B cell (primary cell): ENCODE results near the gene PSMG3. TPM values are rescaled to one million over a fixed set of nuclear protein-coding genes. Genes with fewer than 3 reads are reported as not detected.

Experiments
- ATAC-seq: fragments of 200-7000 bp; cut with Tn5 transposase; one replicate; pipeline ENCODE4 v1.10.0; 2021; ENCODE audit warnings: low read depth, mild to moderate bottlenecking, moderate number of reproducible peaks, moderate library complexity
- CTCF ChIA-PET: fragments of 350-600 bp; sonication (Branson Sonifier 250); formaldehyde crosslinking; loops from one replicate; lab custom pipeline; 2021; ENCODE audit warnings: antibody characterized with exemption, inconsistent platforms; lab: Charles Lee
- POLR2A ChIA-PET: fragments of 350-600 bp; sonication (Branson Sonifier 250); formaldehyde crosslinking; loops from one replicate; lab custom pipeline; 2021; ENCODE audit warnings: antibody characterized with exemption; lab: Charles Lee
- DNase-seq: peaks from one replicate; pipeline ENCODE4 v3.0.0; 2013
- H2AFZ ChIP-seq: 2 replicates; pipeline ENCODE4 v1.6.1; 2012; ENCODE audit warnings: mild to moderate bottlenecking, low read depth, low read length; ENCODE audit not compliant: insufficient read depth, poor library complexity, severe bottlenecking
- H3K27ac ChIP-seq, 2 donors: 1 replicate in 1 of 2; 2 replicates in 1 of 2; pipeline ENCODE4 v1.5.1; 2012 to 2013; ENCODE audit warnings: low read length in 2 of 2, mild to moderate bottlenecking in 2 of 2, moderate library complexity in 1 of 2
- H3K27me3 ChIP-seq, 4 experiments: fragments of 200-600 bp in 1 of 4; sonication (generic) in 1 of 4; replicated peaks in 1 of 4; 1 replicate in 2 of 4; 2 replicates in 2 of 4; pipeline versions ENCODE4 v1.6.1 to v1.7.0; 2013 to 2016; ENCODE audit warnings: low read length in 3 of 4, mild to moderate bottlenecking in 2 of 4, mixed read lengths in 1 of 4, moderate library complexity in 1 of 4; ENCODE audit not compliant: insufficient read depth in 4 of 4, control insufficient read depth in 3 of 4; ENCODE audit errors: control extremely low read depth in 1 of 4
- H3K36me3 ChIP-seq, 2 experiments: replicated peaks in 1 of 2; 1 replicate in 1 of 2; 2 replicates in 1 of 2; pipeline versions ENCODE4 v1.6.1 to v1.7.1; 2013; ENCODE audit warnings: low read length in 1 of 2; ENCODE audit not compliant: insufficient read depth in 2 of 2, control insufficient read depth in 1 of 2; ENCODE audit errors: control extremely low read depth in 1 of 2, extremely low read depth in 1 of 2
- H3K4me1 ChIP-seq, 2 donors: fragments of 200-600 bp in 1 of 2; sonication (generic) in 1 of 2; 1 replicate in 1 of 2; 2 replicates in 1 of 2; pipeline versions ENCODE4 v1.5.1 to v1.6.1; 2013 to 2017; ENCODE audit warnings: low read length in 2 of 2; ENCODE audit not compliant: control insufficient read depth in 2 of 2, insufficient read depth in 2 of 2
- H3K4me2 ChIP-seq: replicated peaks from 2 replicates; pipeline ENCODE3; 2012; ENCODE audit warnings: mild to moderate bottlenecking, low read depth, low read length; ENCODE audit not compliant: poor library complexity, severe bottlenecking
- H3K4me3 ChIP-seq, 5 experiments: fragments of 200-600 bp in 1 of 5; sonication (generic) in 1 of 5; 1 replicate in 3 of 5; 2 replicates in 2 of 5; pipeline versions ENCODE4 v1.5.1 to v1.7.0; 2011 to 2016; ENCODE audit warnings: low read length in 4 of 5, mild to moderate bottlenecking in 4 of 5, low read depth in 2 of 5, control low read depth in 1 of 5, moderate library complexity in 1 of 5; ENCODE audit not compliant: insufficient read depth in 1 of 5; ENCODE audit errors: control extremely low read depth in 1 of 5, extremely low read depth in 1 of 5
- H3K79me2 ChIP-seq: fragments of 200-600 bp; sonication (generic); one replicate; pipeline ENCODE4 v1.6.0; 2016; ENCODE audit warnings: low read length; ENCODE audit not compliant: control insufficient read depth, insufficient read depth
- H3K9ac ChIP-seq: fragments of 200-600 bp; sonication (generic); 2 replicates; pipeline ENCODE4 v1.6.1; 2017; ENCODE audit warnings: mild to moderate bottlenecking, low read length, moderate library complexity
- H3K9me3 ChIP-seq, 3 donors: one replicate each; pipeline versions ENCODE4 v1.6.1 to v1.7.1; 2013; ENCODE audit warnings: low read length in 2 of 3; ENCODE audit not compliant: control insufficient read depth in 2 of 3, insufficient read depth in 1 of 3; ENCODE audit errors: control extremely low read depth in 1 of 3
- H4K20me1 ChIP-seq: 2 replicates; pipeline ENCODE4 v1.6.0; 2012; ENCODE audit warnings: mild to moderate bottlenecking, low read length; ENCODE audit not compliant: insufficient read depth, control insufficient read depth, poor library complexity, severe bottlenecking
- H3K27ac Mint-ChIP-seq: one replicate; pipeline ENCODE4 v1.8.0; 2021; ENCODE audit warnings: mixed read lengths
- H3K27me3 Mint-ChIP-seq: one replicate; pipeline ENCODE4 v1.8.0; 2021; ENCODE audit warnings: mixed read lengths
- H3K4me1 Mint-ChIP-seq: one replicate; pipeline ENCODE4 v1.8.0; 2021; ENCODE audit warnings: mixed read lengths
- H3K4me3 Mint-ChIP-seq: one replicate; pipeline ENCODE4 v1.8.0; 2021; ENCODE audit warnings: mixed read lengths
- H3K9me3 Mint-ChIP-seq: one replicate; pipeline ENCODE4 v1.8.0; 2022; ENCODE audit warnings: mixed read lengths; ENCODE audit not compliant: insufficient read depth
- EZH2 ChIP-seq: IDR thresholded peaks from 2 replicates; pipeline ENCODE4 v1.6.1; 2012; ENCODE audit warnings: borderline replicate concordance, low read depth, mild to moderate bottlenecking, moderate library complexity, low read length; ENCODE audit not compliant: insufficient read depth, poor library complexity, severe bottlenecking
- WGBS: methylation state at CpG from one replicate; pipeline ENCODE4 v1.1.5; 2013; ENCODE audit warnings: missing lambda C conversion rate; ENCODE audit not compliant: insufficient coverage; 5-methylcytosine and 5-hydroxymethylcytosine counted together
- intact Hi-C: fragments of 100-400 bp; cut with micrococcal nuclease; formaldehyde crosslinking; loops from one replicate; pipeline ENCODE4 v1.10.0; 2022
- polyA plus RNA-seq: library from polyadenylated mRNA; depleted of rRNA; stranded (reverse); fragments of >200 nt; gene quantifications from 2 replicates; pipeline ENCODE4 v1.2.3, GENCODE V29; 2012
- total RNA-seq, 2 donors: library from RNA; stranded (reverse); fragments of 120-200 nt in 1 of 2; gene quantifications; 1 replicate in 1 of 2; 2 replicates in 1 of 2; pipeline versions ENCODE4 v1.2.3 to v1.2.4, GENCODE V29; 2013 to 2022
- TF ChIP-seq, protein P1 (sequence below): fragments of 200-600 bp; IDR thresholded peaks from one replicate; pipeline ENCODE4 v1.8.0; 2022; ENCODE audit warnings: antibody characterized with exemption, mild to moderate bottlenecking

The PSMG3 gene
- total and polyA plus RNA-seq, 2 donors (not counting 1 experiment from before 2014, with no cell fraction given) = 27.4 to 75.7 TPM

DNA sequence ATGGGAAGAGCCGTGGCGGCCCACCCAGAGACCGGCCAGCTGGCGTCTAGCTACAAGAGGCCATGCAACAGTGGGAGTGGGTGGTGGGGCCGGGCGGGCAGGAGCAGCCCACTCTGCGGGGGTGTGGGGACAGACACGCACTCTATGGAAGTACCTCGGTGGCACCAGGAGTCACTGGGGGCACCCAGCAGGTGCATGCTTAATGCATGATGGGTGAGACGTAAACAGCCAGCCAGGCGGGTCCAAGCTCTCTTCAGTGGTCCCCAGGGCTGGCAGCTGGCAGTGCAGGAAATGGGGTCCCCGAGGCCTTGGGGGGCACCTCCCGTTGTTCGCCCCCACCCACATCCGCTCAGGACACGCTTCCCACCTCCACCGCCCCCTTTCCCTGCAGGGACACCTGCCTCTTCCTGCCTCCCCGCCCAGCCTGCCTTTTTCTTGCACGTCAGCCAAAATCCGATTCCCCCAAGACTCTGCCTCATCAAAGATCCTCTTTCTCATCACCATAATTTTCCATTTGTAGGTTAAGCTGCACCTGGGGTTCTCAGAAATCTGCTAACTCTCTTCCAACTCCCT is 22.6 kb upstream of the PSMG3 start:
- ChIA-PET CTCF (interaction anchor here (0.7 to 1.3 kb wide), 2 partner anchors 12 to 118 kb away, joined by 3 to 4 read pairs; no protein-coding TSS in a partner anchor), POLR2A (interaction anchor here (0.7 kb wide), 1 partner anchor 21 kb away, joined by 4 read pairs; no protein-coding TSS in a partner anchor)
- no peaks in the 10 kb centered on the region for H3K79me2 ChIP-seq
- no peak overlapping the region for H3K27ac ChIP-seq
- H3K9ac ChIP-seq = peak overlapping the region; percentile 56
- peaks cover 0 to 15% (median 0%) of the 10 kb centered on the region in 3 donors for H3K9me3 ChIP-seq
- intact Hi-C loops = no loop called here
- H3K36me3 ChIP-seq = no peaks in the 10 kb centered on the region
- peak; percentile 64 for ATAC-seq
- Mint-ChIP-seq H3K27ac (peak overlapping the region; percentile 46), H3K4me1 (peaks cover 29% of the 10 kb centered on the region), H3K4me3 (peak overlapping the region; percentile 59), H3K9me3 (peaks cover 2% of the 10 kb centered on the region), H3K27me3 (peaks cover 28% of the 10 kb centered on the region)
- H4K20me1 ChIP-seq = no peaks in the 10 kb centered on the region
- peak; percentile 47 for DNase-seq
- H3K4me1 ChIP-seq = peaks cover 26 to 29% of the 10 kb centered on the region in 2 donors
- peak overlapping the region; percentile 86 for H3K4me2 ChIP-seq
- H3K27me3 ChIP-seq = peaks cover 0 to 37% (median 17%) of the 10 kb centered on the region in 4 experiments
- H3K4me3 ChIP-seq = peak overlapping the region in 4 of 5 experiments; percentile 4 to 52 (median 28)
- no peak for TF ChIP-seq EZH2
- TF ChIP-seq, protein P1, sequence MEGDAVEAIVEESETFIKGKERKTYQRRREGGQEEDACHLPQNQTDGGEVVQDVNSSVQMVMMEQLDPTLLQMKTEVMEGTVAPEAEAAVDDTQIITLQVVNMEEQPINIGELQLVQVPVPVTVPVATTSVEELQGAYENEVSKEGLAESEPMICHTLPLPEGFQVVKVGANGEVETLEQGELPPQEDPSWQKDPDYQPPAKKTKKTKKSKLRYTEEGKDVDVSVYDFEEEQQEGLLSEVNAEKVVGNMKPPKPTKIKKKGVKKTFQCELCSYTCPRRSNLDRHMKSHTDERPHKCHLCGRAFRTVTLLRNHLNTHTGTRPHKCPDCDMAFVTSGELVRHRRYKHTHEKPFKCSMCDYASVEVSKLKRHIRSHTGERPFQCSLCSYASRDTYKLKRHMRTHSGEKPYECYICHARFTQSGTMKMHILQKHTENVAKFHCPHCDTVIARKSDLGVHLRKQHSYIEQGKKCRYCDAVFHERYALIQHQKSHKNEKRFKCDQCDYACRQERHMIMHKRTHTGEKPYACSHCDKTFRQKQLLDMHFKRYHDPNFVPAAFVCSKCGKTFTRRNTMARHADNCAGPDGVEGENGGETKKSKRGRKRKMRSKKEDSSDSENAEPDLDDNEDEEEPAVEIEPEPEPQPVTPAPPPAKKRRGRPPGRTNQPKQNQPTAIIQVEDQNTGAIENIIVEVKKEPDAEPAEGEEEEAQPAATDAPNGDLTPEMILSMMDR = no peak
- WGBS = 5% methylated on average over 20 of the region's 20 CpGs
- peak overlapping the region; percentile 49 for H2AFZ ChIP-seq

GRCh38 chr7:1591876-1592275 is 22.0 kb upstream of the PSMG3 start:
- DNase-seq (peak; percentile 37), ATAC-seq (peak; percentile 15)
- Mint-ChIP-seq H3K9me3 (peaks cover 2% of the 10 kb centered on the region), H3K27me3 (peaks cover 28% of the 10 kb centered on the region), H3K4me1 (peaks cover 29% of the 10 kb centered on the region), H3K27ac (peak overlapping the region; percentile 46), H3K4me3 (peak overlapping the region; percentile 59)
- ChIA-PET CTCF (interaction anchor here (1.3 kb wide), 1 partner anchor 11 kb away, joined by 4 read pairs; no protein-coding TSS in a partner anchor), POLR2A (no interaction called here)
- H3K4me3 ChIP-seq = peak overlapping the region in 4 of 5 experiments; percentile 4 to 52 (median 28)
- H3K27ac ChIP-seq = no peak overlapping the region
- peak overlapping the region; percentile 86 for H3K4me2 ChIP-seq
- H3K9ac ChIP-seq = peak overlapping the region; percentile 56
- peaks cover 0 to 15% (median 0%) of the 10 kb centered on the region in 3 donors for H3K9me3 ChIP-seq
- H3K4me1 ChIP-seq = peaks cover 26 to 29% of the 10 kb centered on the region in 2 donors
- H3K36me3 ChIP-seq = no peaks in the 10 kb centered on the region
- peak overlapping the region; percentile 49 for H2AFZ ChIP-seq
- TF ChIP-seq, protein P1 = no peak
- TF ChIP-seq EZH2 = no peak
- H3K27me3 ChIP-seq = peaks cover 0 to 37% (median 17%) of the 10 kb centered on the region in 4 experiments
- intact Hi-C loops = no loop called here
- no peaks in the 10 kb centered on the region for H3K79me2 ChIP-seq
- H4K20me1 ChIP-seq = no peaks in the 10 kb centered on the region
- 1% methylated on average over 15 of the region's 15 CpGs for WGBS
